Transverse colon (tissue), 4 donors: ENCODE results near the gene CCDC197. TPM values are rescaled to one million over a fixed set of nuclear protein-coding genes. Genes with fewer than 3 reads are reported as not detected.

Source experiments
- DNase-seq: peaks from one replicate; pipeline ENCODE4 v3.0.0-alpha.2; 2019
- H3K27ac ChIP-seq, 4 donors: fragments of 200-600 bp; sonication (generic); 2 replicates each; pipeline ENCODE4 v1.5.1; 2016 to 2018; ENCODE audit warnings: inconsistent platforms in 4 of 4
- H3K27me3 ChIP-seq: fragments of 200-600 bp; sonication (generic); 2 replicates; pipeline ENCODE4 v1.5.1; 2017; ENCODE audit warnings: inconsistent platforms
- H3K36me3 ChIP-seq, 4 donors: fragments of 200-600 bp; sonication (generic); 2 replicates each; pipeline ENCODE4 v1.5.1; 2017 to 2019; ENCODE audit warnings: inconsistent platforms in 4 of 4
- H3K4me1 ChIP-seq, 4 donors: fragments of 200-600 bp; sonication (generic); 2 replicates each; pipeline ENCODE4 v1.5.1; 2017 to 2020; ENCODE audit warnings: inconsistent platforms in 4 of 4
- H3K4me3 ChIP-seq, 4 donors: fragments of 200-600 bp; sonication (generic); 1 replicate in 1 of 4; 2 replicates in 3 of 4; pipeline versions ENCODE4 v1.5.1 to v1.6.1; 2017 to 2019; ENCODE audit warnings: inconsistent platforms in 4 of 4
- H3K9me3 ChIP-seq, 2 donors: fragments of 200-600 bp; sonication (generic); 2 replicates each; pipeline ENCODE4 v1.5.1; 2017 to 2019; ENCODE audit warnings: inconsistent platforms in 2 of 2
- CTCF ChIP-seq, 5 experiments: fragments of 200-600 bp in 3 of 5; fragments of 450-650 bp in 2 of 5; sonication (generic) in 3 of 5; IDR thresholded peaks; 1 replicate in 2 of 5; 2 replicates in 3 of 5; pipeline ENCODE4 v1.5.1; 2016 to 2017; ENCODE audit warnings: antibody characterized with exemption in 5 of 5, inconsistent platforms in 3 of 5, mild to moderate bottlenecking in 2 of 5, moderate library complexity in 1 of 5
- EP300 ChIP-seq: sonication (generic); formaldehyde crosslinking; IDR thresholded peaks from one replicate; pipeline ENCODE4 v1.6.1; 2017; ENCODE audit warnings: antibody characterized with exemption, low read depth
- POLR2A ChIP-seq: fragments of 450-650 bp; IDR thresholded peaks from one replicate; pipeline ENCODE4 v1.6.1; 2016; ENCODE audit warnings: antibody characterized with exemption, mild to moderate bottlenecking, moderate library complexity
- POLR2AphosphoS5 ChIP-seq, 3 donors: sonication (generic); formaldehyde crosslinking; IDR thresholded peaks; one replicate each; pipeline ENCODE4 v1.6.1; 2016; ENCODE audit warnings: antibody characterized with exemption in 3 of 3
- WGBS, 2 donors: methylation state at CpG; one replicate each; pipeline ENCODE4 v1.1.5; 2018; ENCODE audit warnings: low coverage in 1 of 2; 5-methylcytosine and 5-hydroxymethylcytosine counted together
- in situ Hi-C, 4 donors: fragments of 200-750 bp; cut with MboI; loops; one replicate each; pipeline versions ENCODE4 v1.15.0 to v1.15.1; 2017; ENCODE audit warnings: low sequenced_read_pairs in 3 of 4, low pct_ligation_motif_present in 1 of 4, low pct_unique_long_range_greater_than_20kb in 1 of 4
- intact Hi-C: fragments of 100-400 bp; cut with DNase I; formaldehyde crosslinking; loops from one replicate; pipeline ENCODE4 v1.15.1; 2023; ENCODE audit warnings: low total_unique reads
- total RNA-seq, 4 donors: library from RNA; depleted of rRNA; stranded (reverse); fragments of >200 nt; gene quantifications; one replicate each; pipeline ENCODE4 v1.1.0, GENCODE V29; 2016

Gene CCDC197
- total RNA-seq, 4 donors from 2014 or later = not detected

GRCh38 chr14:94021001-94021400 is 23.9 kb downstream of the CCDC197 start:
- H3K27ac ChIP-seq = no peak overlapping the region
- H3K9me3 ChIP-seq = no peaks in the 10 kb centered on the region
- whole genome bisulfite sequencing, 2 donors = 60 to 81% methylated on average over 2 of the region's 2 CpGs
- peaks cover 0 to 2% (median 0%) of the 10 kb centered on the region in 4 donors for H3K4me1 ChIP-seq
- no peak for TF ChIP-seq CTCF (IDR thresholded peaks at IDR 0.05)
- TF ChIP-seq POLR2AphosphoS5 (IDR thresholded peaks at IDR 0.05) = no peak
- TF ChIP-seq POLR2A = no peak
- no peak for TF ChIP-seq EP300
- H3K36me3 ChIP-seq = no peaks in the 10 kb centered on the region
- H3K27me3 ChIP-seq = no peaks in the 10 kb centered on the region
- DNase-seq = no peak
- in situ Hi-C loops = no loop called here
- H3K4me3 ChIP-seq = no peak overlapping the region
- intact Hi-C loops = no loop called here

GRCh38 chr14:94021416-94022157 is 24.5 kb downstream of the CCDC197 start:
- H3K27ac ChIP-seq = no peak overlapping the region
- TF ChIP-seq EP300 (no peak), POLR2A (no peak), CTCF (IDR thresholded peaks at IDR 0.05) (no peak), POLR2AphosphoS5 (IDR thresholded peaks at IDR 0.05) (no peak)
- peak; percentile 34 for DNase-seq
- intact Hi-C loops (no loop called here), in situ Hi-C loops (no loop called here)
- H3K4me1 ChIP-seq = peaks cover 0 to 6% (median under 1%) of the 10 kb centered on the region in 4 donors
- no peaks in the 10 kb centered on the region for H3K36me3 ChIP-seq
- H3K4me3 ChIP-seq = no peak overlapping the region
- 69 to 77% methylated on average over 4 to 10 of the region's 10 CpGs for WGBS, 2 donors
- no peaks in the 10 kb centered on the region for H3K9me3 ChIP-seq
- H3K27me3 ChIP-seq = no peaks in the 10 kb centered on the region

- 67 to 88% methylated on average over 6 to 10 of the region's 10 CpGs for WGBS, 2 donors
- Histone ChIP-seq H3K4me1 (peaks cover 0 to 18% (median 8%) of the 10 kb centered on the region in 4 donors), H3K27me3 (no peaks in the 10 kb centered on the region), H3K36me3 (no peaks in the 10 kb centered on the region), H3K4me3 (no peak overlapping the region), H3K9me3 (no peaks in the 10 kb centered on the region), H3K27ac (no peak overlapping the region)
- in situ Hi-C loops (no loop called here), intact Hi-C loops (no loop called here)
- TF ChIP-seq EP300 = no peak
- TF ChIP-seq POLR2A = no peak
- no peak for TF ChIP-seq CTCF (IDR thresholded peaks at IDR 0.05)
- DNase-seq = no peak
These were observed 25.7 kb downstream of the CCDC197 start for GRCh38 chr14:94022532-94023411.

GRCh38 chr14:94024549-94024948 is 27.4 kb downstream of the CCDC197 start:
- intact Hi-C loops = no loop called here
- Histone ChIP-seq H3K4me3 (no peak overlapping the region), H3K27ac (no peak overlapping the region), H3K4me1 (peaks cover 0 to 21% (median 11%) of the 10 kb centered on the region in 4 donors), H3K9me3 (no peaks in the 10 kb centered on the region), H3K36me3 (no peaks in the 10 kb centered on the region), H3K27me3 (no peaks in the 10 kb centered on the region)
- no peak for DNase-seq
- WGBS, 2 donors = 70 to 100% methylated on average over 1 to 2 of the region's 2 CpGs
- no peak for TF ChIP-seq CTCF (IDR thresholded peaks at IDR 0.05)
- TF ChIP-seq POLR2A = no peak
- no peak for TF ChIP-seq EP300
- no peak for TF ChIP-seq POLR2AphosphoS5 (IDR thresholded peaks at IDR 0.05)
- in situ Hi-C loops = no loop called here
